ENCODE measurements around the gene SLC10A6.

SLC10A6 gene

GRCh38 chr4:86834901-86835300 lies 14.3 kb downstream of the SLC10A6 start:
- no peak for TF ChIP-seq CTCF (IDR thresholded peaks at IDR 0.05; ENCODE audit: low read depth, low read length, missing control alignments)
- H3K4me3 ChIP-seq (ENCODE audit: low read depth, low read length), result no peak overlapping the region
- no peak for DNase-seq (ENCODE audit: low read depth)

- no peak for TF ChIP-seq CTCF (IDR thresholded peaks at IDR 0.05; ENCODE audit: low read depth, low read length, missing control alignments)
- no peak overlapping the region for H3K4me3 ChIP-seq (ENCODE audit: low read depth, low read length)
- DNase-seq (ENCODE audit: low read depth), result no peak
Measured at GRCh38 chr4:86833615-86834014, 15.6 kb downstream of the SLC10A6 start.

- DNase-seq (ENCODE audit: low read depth), result no peak
- TF ChIP-seq CTCF (IDR thresholded peaks at IDR 0.05; ENCODE audit: low read depth, low read length, missing control alignments), result no peak
- H3K4me3 ChIP-seq (ENCODE audit: low read depth, low read length), result no peak overlapping the region
Measured at GRCh38 chr4:86831262-86832130, 17.7 kb downstream of the SLC10A6 start.

GRCh38 chr4:86825511-86825910 lies 23.7 kb downstream of the SLC10A6 start:
- DNase-seq (ENCODE audit: low read depth), result no peak
- TF ChIP-seq CTCF (IDR thresholded peaks at IDR 0.05; ENCODE audit: low read depth, low read length, missing control alignments), result no peak
- no peak overlapping the region for H3K4me3 ChIP-seq (ENCODE audit: low read depth, low read length)

GRCh38 chr4:86822136-86822535 lies 27.0 kb downstream of the SLC10A6 start:
- TF ChIP-seq CTCF (IDR thresholded peaks at IDR 0.05; ENCODE audit: low read depth, low read length, missing control alignments), result no peak
- DNase-seq (ENCODE audit: low read depth), result no peak
- H3K4me3 ChIP-seq (ENCODE audit: low read depth, low read length), result no peak overlapping the region

GRCh38 chr4:86821151-86821550 lies 28.0 kb downstream of the SLC10A6 start:
- DNase-seq (ENCODE audit: low read depth), result no peak
- no peak overlapping the region for H3K4me3 ChIP-seq (ENCODE audit: low read depth, low read length)
- no peak for TF ChIP-seq CTCF (IDR thresholded peaks at IDR 0.05; ENCODE audit: low read depth, low read length, missing control alignments)

GRCh38 chr4:86819561-86819960 lies 29.6 kb downstream of the SLC10A6 start:
- no peak for TF ChIP-seq CTCF (IDR thresholded peaks at IDR 0.05; ENCODE audit: low read depth, low read length, missing control alignments)
- H3K4me3 ChIP-seq (ENCODE audit: low read depth, low read length), result no peak overlapping the region
- DNase-seq (ENCODE audit: low read depth), result no peak

Measured in GM12864 (cell line).